Islet of Langerhans (tissue), 1 donor: ENCODE results near the gene FAM171A1.
"Not testable (repeated sequence)": the region's sequence is repeated elsewhere in the genome, so short reads cannot be mapped to it uniquely, and the experiment has no call there.

Experiments
- FAIRE-seq: peaks from one replicate; lab custom pipeline; 2011; peaks lifted over from hg19 to GRCh38; lab: Jason Lieb, UNC

FAM171A1 gene

DNA sequence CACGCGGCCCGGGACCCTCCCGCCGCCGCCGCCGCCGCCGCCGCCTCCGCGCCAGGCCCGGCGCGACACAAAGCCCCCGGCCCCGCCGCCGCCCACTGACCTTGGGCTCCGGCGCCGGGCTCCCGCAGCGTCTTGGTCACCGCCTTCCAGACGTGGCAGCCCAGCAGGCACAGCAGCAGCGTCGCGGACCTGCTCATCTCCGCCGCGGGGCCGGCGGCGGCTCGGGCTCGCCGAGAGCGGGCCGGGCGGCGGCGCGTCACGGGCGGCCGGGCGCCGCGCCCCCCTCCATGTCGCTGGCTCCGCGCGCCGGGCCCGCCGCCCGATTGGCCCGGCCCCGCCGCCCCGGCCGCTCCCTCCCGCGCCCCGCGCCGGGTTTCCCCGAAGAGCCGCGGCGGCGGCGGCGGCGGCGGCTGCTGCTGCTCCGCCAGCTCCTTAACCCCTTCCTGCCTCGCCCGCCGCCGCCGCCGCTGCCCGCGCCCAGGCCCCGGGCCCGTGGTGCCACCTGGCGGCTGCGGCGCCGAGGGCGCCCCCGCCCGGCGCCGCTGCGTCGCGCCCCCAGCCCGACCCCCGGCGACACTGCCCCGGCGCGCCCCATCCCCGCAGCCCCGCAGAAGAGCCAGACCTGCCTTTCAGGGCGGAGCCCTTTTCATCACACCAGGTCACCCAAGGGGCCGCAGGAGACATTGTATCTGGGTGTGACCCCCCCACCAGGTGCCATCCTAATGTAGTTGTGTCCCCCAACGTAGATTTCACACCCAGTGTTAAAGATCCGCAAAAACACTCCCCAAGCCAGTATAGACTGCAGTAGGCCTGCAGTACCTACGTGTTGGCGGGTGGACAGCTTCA lies at the start of gene FAM171A1:
Gene FAM171A1, minus strand, starts transcription at position 434 of the 846 bp plus-strand sequence. Its CDS starts 237 bp downstream, at position 197.
- FAIRE-seq, result no peak

DNA sequence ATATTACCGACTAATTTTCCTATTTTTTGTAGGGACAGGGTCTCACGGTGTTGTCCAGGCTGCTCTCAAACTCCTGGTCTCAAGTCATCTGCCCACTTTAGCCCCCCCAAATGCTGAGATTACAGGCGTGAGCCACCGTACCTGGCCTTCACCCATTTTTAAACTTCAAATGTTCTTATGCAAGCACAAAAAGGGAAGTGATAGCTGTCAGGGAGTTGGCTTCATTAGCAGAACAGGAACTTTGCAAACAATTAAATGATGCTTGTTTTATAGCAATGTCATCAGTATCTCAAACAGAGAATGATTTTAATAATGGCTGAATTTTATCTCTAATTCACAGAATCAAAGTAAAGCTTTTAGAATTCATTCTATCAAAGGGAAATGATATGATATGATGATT lies 49.8 kb upstream of the FAM171A1 start:
- no peak for FAIRE-seq

DNA sequence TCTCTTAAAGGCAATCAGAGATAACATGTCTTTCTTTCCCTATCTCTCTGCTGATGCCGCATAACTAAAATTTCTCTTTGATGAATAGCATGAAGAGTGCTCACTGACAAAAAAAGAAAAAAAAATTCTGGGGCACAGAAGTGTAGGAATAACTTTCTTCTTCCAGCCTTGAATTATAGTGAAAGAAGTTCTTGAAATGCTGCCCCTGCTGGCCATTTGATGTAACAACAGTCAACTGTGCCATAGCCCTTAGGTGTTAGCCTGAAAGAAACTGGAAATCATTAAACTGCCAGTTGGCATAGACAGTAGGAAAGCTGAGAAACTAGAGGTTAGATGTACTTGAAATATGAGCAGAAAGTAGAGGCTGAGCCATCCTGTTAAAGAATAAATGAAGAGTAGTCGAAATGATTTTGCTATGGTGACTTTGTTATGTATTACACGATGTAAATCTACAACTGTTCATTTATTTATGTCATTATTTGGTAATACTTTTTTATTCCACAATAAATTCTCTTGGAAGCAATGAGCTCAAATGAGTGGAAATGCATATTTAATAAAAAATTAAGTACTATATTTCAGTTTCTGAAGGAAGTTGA lies 48.3 kb upstream of the FAM171A1 start:
- peak; percentile 84 for FAIRE-seq

DNA sequence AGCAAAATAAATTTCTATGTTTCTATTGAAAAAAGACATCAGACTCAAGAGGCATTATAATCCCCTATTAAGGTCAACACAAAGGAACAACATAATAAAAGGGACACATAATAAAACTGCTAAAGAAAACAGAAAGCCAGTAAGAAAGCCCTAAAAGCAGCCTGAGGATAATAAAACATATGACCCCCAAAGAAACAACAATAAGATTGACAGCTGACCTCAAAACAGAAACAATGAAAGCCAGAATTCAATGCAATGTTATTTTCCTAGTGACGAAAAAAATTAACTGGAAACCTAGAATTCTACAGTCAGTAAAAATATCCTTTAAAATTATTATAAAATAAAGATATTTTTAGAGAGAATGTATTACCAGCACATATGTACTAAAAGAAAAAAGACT lies 44.9 kb upstream of the FAM171A1 start:
- no peak for FAIRE-seq

DNA sequence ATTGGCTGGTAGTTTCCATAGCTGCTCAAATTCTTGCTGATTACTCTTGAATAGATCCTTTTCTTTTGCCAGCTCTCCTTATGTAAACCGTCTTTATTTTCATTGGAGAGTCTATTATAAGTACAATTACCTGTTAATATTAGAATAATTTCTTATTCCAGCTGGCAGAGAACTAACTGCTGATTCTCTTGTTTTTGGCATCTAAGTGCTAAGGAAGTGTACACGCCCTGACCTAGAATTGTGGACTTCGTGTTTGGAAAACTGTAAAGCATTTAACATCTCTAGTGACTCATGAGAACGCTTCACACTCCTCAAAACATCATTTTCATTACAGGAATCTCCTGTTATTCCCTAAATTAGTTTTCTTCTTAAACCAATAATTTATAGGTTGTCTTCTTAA lies 39.9 kb upstream of the FAM171A1 start:
- no peak for FAIRE-seq

DNA sequence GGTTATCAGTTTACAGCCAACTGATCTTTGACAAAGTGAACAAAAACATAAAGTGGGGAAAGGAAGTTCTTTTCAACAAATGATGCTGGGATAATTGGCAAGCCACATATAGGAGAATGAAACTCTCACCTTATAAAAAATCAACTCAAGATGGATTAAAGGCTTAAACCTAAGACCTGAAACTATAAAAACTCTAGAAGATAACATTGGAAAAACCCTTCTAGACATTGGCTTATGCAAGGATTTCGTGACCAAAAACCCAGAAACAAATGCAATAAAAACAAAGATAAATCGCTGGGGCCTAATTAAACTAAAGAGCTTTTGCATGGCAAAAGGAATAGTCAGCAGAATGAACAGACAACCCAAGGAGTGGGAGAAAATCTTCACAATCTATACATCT lies 38.3 kb upstream of the FAM171A1 start:
- not testable (repeated sequence) for FAIRE-seq

DNA sequence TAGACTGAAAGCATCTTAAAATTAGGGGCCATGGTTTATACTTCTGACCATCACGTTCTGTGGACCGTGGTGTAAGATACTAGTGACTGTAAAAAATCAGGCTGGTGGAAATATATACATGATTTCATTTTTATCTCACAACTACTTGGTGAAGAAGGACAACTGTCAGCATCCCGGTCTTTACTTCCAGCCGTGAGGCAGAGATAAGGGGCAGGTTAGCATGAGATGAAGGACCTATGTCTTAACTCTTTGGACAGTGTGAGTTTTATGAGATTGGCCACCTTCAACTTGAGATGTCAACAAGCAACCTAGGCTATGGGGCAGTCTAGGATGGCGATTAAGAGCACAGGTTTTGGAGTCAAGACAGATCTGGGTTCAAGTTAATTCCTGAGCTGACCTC lies 37.5 kb upstream of the FAM171A1 start:
- FAIRE-seq, result no peak

DNA sequence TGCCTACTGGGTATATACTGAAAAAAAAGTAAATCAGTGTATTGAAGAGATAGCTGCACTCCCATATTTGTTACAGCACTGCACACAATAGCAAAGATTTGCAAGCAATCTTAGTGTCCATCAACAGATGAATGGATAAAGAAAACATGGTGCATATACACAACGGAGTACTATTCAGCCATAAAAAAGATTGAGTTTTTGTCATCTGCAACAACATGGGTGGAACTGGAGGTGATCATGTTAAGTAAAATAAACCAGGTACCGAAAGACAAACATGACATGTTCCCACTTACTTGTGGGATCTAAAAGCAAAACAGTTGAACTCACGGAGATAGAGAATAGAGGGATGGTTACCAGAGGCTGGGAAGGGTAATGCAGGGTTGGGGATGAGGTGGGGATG lies 34.2 kb upstream of the FAM171A1 start:
- FAIRE-seq, result no peak

DNA sequence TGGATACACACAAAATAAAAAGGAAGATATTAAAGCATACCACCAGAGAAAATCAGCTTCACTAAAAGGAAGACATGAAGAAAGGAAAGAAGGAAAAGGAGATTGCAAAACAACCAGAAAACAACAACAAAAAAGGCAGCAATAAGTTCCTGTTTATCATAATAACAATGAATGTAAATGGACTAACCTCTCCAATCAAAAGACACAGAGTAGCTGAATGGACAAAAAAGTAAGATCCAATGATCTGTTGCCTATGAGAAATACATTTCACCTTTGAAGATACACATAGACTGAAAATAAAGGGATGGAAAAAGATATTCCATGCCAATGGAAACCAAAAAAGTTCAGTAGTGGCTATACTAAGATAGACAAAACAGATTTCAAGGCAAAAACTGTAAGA lies 30.3 kb upstream of the FAM171A1 start:
- FAIRE-seq, result no peak

DNA sequence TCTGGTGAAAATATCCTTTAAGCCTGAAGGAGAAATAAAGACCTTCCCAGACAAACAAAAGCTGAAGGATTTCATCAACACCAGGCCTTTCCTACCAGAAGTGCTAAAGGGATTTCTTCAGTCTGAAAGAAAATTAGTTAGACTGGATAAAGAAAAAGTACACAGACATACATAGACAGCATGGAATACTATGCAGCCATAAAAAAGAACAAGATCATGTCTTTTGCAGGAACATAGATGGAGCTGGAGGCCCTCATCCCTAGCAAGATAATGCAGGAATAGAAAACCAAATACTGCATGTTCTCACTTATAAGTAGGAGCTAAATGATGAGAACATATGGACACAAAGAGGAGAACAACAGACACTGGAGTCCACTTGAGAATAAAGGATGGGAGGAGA lies 29.4 kb upstream of the FAM171A1 start:
- not testable (repeated sequence) for FAIRE-seq

DNA sequence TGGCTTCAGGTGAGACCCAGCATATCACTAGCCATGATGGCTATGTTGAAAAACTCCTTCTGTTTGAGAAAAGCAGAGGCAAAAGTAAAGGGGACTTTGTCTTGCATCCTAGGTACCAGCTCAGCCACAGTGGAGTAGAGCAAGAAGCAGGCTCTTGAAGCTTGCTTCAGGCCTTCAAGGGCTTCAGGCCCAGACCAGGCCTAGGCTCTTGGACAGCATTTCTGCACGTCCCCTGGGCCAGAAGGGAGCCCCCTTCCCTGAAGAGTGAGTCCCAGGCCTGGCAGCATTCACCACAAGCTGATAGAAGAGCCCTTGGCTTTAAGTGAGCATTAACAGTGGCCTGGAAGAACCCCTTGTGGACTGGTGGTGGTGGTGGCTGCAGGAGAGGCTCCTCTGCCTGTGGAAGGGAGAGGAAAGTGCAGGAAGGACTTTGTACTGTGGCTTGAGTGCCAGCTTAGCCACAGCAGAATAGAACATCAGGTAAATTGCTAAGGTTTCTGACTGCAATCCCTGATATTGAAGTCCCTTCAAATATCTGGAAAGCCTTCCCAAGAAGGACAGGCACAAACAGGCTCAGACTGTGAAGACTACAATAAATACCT lies 28.1 kb upstream of the FAM171A1 start:
- no peak for FAIRE-seq

DNA sequence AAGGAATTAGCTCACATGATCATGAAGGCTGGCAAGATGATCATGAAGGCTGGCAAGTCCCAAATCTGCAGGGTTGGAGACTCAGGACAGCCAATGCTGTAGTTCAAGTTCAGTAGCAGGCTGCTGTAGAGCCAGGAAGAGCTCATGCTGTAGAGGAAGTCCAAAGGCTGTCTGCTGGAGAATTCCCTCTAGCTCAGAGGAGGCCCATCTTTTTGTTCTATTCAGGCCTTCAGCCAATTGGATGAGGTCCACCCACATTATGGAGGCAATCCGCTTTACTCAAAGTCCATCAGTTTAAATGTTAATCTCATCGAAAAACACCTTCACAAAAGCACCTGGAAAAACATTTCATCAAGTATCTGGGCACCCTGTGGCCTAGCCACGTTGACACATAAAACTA lies 24.8 kb upstream of the FAM171A1 start:
- FAIRE-seq, result no peak

DNA sequence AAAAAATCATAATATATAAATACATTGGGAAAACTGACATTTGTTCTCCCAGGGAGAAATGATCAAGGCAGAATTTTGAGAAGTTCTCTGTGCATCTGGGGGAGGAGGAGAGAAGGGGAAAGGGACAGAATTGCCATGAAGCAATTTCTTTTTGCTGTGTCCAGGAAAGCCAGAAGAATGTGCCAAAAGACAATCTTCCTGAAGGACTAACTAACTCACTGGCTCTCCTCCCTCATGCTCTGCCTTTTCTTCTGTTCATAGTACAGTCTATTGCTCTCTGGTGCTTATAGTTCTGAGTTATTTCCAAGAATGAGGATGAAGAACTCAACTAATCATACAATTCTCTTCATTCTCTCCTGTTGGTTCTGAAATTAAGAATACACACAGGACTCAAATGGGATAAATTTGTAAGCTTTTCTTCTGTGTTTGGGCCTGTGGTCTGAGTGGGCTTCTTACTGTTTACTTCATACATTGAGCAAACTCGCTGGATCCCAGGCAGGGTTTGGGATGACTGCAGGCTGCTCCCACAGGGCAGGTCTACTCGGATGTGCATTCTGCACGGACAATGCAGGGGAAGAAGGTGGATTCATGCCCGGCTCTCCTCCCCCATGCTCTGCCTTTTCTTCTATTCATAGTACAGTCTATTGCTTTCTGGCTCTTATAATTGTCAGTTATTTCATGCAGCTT lies 22.2 kb upstream of the FAM171A1 start:
- no peak for FAIRE-seq

DNA sequence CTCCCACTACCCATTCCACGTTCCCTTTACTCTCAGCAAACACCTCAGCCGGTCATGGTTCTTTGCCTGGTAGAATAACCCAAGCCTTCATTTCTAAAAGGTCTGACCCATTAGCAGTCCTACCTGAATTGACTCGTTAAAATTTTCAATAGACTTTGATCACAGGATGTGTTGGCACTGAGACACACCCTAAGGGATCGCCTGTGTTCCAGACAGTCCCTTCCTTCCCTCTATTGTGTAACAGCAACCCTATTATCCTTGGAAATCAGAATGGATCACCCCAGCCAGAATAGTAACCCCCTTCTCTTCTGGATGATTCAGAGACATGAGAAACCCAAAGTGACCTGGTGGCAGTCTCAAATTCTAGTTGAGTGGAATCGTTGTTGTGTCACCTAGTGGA lies 20.4 kb upstream of the FAM171A1 start:
- no peak for FAIRE-seq

DNA sequence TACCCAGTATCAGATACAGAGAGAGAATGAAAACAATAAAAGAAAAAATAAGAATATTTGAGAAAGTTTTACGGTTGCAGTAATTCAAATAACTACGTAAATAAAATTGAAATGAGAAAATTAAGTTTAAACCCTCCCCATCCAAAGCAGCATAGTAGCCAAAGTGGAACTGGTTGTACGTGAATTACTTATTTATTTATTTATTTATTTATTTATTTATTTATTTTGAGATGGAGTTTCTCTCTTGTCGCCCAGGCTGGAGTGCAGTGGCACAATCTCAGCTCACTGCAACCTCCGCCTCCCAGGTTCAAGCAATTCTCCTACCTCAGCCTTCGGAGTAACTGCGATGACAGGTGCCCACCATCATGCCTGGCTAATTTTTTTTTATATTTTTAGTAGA lies 17.1 kb upstream of the FAM171A1 start:
- not testable (repeated sequence) for FAIRE-seq

DNA sequence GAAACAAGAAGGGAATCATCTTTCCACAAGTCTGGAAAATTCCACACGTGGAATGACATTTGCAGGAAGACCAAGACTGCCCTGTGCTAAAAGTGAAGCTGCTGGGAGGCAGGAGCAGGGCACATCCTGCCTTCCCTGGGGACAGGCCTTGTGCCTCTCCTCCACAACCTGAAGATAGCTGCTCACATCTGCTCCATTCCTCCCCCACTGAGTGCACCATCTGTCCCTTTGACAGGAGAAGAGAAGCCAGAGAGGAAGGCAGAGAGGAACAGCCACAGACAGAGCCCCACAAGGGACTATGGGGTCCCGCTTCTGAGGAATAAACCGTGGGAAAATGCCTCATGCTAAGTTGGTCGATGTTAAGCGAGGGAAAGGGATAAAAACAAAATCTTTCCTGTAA lies 15.9 kb upstream of the FAM171A1 start:
- FAIRE-seq, result no peak

DNA sequence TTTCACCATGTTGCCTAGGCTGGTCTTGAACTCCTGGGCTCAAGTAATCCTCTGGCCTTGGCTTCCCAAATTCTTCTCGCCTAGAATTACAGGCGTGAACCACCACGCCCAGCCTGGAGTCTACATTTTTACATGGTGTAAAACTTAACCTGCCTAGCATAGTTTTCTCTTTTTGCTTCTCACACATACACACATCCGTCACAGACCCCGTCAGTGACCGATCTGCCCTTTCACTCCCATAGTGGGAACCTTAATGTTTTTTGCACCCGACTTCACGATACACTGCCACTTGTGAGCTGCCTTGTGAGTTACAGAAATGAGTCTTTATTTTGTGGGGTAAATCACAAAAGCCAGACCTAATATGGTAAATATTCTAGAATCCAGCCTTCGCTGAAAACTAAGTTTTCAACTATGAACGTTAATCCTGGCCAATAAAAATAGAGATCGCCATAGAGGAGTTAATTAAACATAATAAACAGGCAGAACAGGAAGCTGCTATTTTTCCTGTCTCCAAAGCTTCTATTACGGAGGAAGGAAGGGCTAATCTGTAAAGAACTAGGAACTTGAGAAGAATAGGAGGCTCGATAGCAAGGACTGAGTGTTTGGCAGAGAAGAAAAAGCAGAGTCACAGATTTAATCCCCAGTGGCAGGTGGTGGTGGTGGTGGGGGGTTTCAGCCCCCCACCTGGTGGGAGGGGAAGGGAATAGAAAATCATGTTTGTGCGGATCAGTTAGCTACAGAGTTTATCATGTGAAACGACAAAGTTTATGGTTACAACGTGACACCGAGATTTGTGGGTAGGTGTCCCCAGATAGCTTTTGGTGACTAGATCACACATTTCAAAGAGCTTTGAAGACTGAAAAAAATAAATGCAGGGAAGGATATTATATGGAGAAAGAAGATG lies 14.7 kb upstream of the FAM171A1 start:
- no peak for FAIRE-seq

DNA sequence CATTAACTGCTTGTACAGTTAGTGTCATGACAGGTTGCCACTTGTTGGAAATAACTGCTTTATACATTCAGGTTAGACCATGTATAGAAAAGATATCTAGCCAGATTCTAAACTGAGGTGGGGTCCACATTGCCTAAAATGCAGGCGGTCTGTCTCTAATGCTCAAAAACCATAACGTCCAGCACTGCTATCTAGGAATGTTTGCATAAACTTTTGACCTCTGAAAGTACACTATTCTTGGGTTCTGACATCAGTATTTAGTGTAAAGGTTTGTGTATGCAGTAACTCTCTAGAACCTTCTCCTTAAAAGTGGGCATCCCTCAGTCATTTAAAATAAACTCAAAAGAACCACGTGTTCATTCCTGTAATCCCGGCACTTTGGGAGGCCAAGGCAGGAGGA lies 10.3 kb upstream of the FAM171A1 start:
- FAIRE-seq, result no peak

DNA sequence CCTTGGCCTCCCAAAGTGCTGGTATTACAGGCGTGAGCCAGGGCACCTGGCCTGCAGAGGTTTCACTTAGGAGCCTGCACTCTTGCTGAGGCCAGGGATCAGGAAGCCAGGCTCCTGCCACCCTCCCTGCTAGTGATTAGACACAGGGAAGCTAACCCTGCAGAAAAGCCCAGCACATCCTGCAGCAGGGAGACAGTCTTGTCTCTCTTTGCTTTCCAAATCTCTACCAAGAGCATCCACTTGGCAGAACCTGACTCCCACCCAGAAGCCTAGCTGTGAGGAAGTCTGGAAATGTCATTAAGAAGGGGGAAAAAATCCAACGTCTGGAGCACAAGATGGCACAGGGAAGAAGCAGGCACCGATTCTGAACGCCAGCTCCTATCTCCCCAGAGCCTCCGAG lies 8.0 kb upstream of the FAM171A1 start:
- FAIRE-seq, result no peak

DNA sequence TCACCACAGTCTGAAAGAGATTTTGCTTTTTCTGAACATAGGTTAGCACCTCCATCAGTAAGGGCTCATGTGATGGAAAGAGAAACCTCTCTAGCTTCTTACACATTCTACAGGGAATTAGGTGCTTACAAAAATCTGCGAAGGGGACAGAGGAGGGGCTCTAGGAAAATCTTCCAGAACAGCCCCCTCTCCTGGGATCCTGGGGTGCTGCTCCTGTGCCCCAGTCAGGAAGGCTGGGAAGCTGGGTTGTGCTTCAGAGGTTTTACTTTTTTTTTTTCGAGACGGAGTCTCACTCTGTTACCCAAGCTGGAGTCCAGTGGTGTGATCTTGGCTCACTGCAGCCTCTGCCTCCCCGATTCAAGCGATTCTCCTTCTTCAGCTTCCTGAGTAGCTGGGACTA lies 7.5 kb upstream of the FAM171A1 start:
- no peak for FAIRE-seq

DNA sequence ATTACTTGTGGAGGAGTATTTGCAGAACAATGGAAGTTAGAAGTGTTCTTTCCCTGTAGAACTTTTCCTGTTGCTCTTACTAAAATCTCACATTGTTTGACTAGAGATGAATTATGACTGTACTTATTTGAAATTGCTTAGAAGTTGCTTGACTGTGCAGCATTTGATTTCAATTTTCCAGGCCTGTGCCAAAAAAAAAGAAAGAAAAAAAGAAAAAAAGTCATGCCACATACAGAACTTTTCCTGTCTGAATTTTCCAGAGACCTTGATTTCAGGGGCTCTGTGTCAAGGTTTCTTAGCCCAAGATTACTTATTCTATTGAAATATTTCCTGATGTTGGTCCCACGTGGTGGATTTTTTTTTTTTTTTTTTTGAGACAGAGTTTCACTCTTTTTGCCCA lies 3.5 kb upstream of the FAM171A1 start:
- no peak for FAIRE-seq

DNA sequence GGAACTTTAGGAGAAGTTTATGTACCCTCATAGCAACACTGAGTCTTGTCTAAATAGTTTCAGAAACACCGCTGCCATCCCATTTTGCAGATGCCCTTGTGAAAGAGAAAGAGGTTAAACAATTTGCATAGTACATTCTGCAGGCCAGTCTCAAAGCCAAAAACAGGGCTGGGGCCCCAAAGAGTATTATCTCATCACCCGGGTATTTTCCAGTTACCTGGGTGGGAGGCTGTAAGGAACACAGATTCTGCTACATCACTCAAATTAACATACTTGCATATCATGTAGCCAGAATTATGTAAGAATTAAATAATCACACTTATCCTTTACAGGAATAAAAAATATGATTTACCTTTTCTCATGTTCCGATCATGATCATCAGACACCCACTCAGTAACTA lies 3.1 kb upstream of the FAM171A1 start:
- FAIRE-seq, result no peak
